HAP-1 (cell line): Measurements from ENCODE around the gene TM4SF5.

ENCODE experiments used
- DNase-seq, 2 experiments: peaks; one replicate each; pipeline ENCODE4 v3.0.0-alpha.2; 2016 to 2020; ENCODE audit warnings: low spot score in 2 of 2
- H3K27me3 ChIP-seq: fragments of 250-450 bp; sonication (Bioruptor Pico); 2 replicates; pipeline ENCODE4 v1.5.1; 2020; ENCODE audit warnings: low read depth, mild to moderate bottlenecking, moderate library complexity
- H3K36me3 ChIP-seq: fragments of 250-450 bp; sonication (Bioruptor Pico); replicated peaks from 2 replicates; pipeline ENCODE4 v1.5.1; 2020; ENCODE audit warnings: mild to moderate bottlenecking
- H3K4me1 ChIP-seq: fragments of 250-450 bp; sonication (Bioruptor Pico); 2 replicates; pipeline ENCODE4 v1.5.1; 2020; ENCODE audit warnings: mild to moderate bottlenecking
- H3K4me3 ChIP-seq: fragments of 250-450 bp; sonication (Bioruptor Pico); 2 replicates; pipeline ENCODE4 v1.5.1; 2020; ENCODE audit warnings: mild to moderate bottlenecking, moderate library complexity
- H3K9me3 ChIP-seq: fragments of 250-450 bp; sonication (Bioruptor Pico); 2 replicates; pipeline ENCODE4 v1.5.1; 2020; ENCODE audit warnings: mild to moderate bottlenecking, moderate library complexity
- in situ Hi-C: fragments of 300-500 bp; cut with MboI; formaldehyde crosslinking; loops from 3 replicates; pipeline ENCODE4 v1.14.3; 2020; ENCODE audit warnings: low sequenced_read_pairs, inconsistent platforms, mixed read lengths

TM4SF5 gene

GRCh38 chr17:4771519-4772234 lies at the start of gene TM4SF5:
TM4SF5 (plus strand) TSS chr17:4771886; CDS start chr17:4771923, 37 bp downstream.
- no peak for DNase-seq
- H3K4me1 ChIP-seq: no peaks in the 10 kb centered on the region
- H3K4me3 ChIP-seq: no peak within 1 kb of the TSS
- H3K27me3 ChIP-seq: no peaks in the 10 kb centered on the region
- no peaks in the 10 kb centered on the region for H3K36me3 ChIP-seq
- H3K9me3 ChIP-seq: no peaks in the 10 kb centered on the region
- in situ Hi-C loops: no loop called here

GRCh38 chr17:4722678-4723240 lies 48.9 kb upstream of the TM4SF5 start:
- in situ Hi-C loops: no loop called here
- no peaks in the 10 kb centered on the region for H3K27me3 ChIP-seq
- H3K36me3 ChIP-seq: peaks cover 9% of the 10 kb centered on the region
- no peak overlapping the region for H3K4me3 ChIP-seq
- no peaks in the 10 kb centered on the region for H3K4me1 ChIP-seq
- H3K9me3 ChIP-seq: no peaks in the 10 kb centered on the region
- no peak for DNase-seq

- DNase-seq: no peak
- Histone ChIP-seq H3K4me1 (no peaks in the 10 kb centered on the region), H3K36me3 (peaks cover 5% of the 10 kb centered on the region), H3K9me3 (no peaks in the 10 kb centered on the region), H3K27me3 (no peaks in the 10 kb centered on the region), H3K4me3 (no peak overlapping the region)
- in situ Hi-C loops: no loop called here
Observed at GRCh38 chr17:4724650-4725049, 47.0 kb upstream of the TM4SF5 start.

GRCh38 chr17:4725646-4726310 lies 45.9 kb upstream of the TM4SF5 start:
- Histone ChIP-seq H3K9me3 (no peaks in the 10 kb centered on the region; the same call in 1 of the 2 replicates), H3K4me1 (peaks cover 4% of the 10 kb centered on the region; the same call in 1 of the 2 replicates), H3K4me3 (no peak overlapping the region), H3K36me3 (no peaks in the 10 kb centered on the region; the same call in 1 of the 2 replicates), H3K27me3 (no peaks in the 10 kb centered on the region)
- in situ Hi-C loops: no loop called here
- DNase-seq: no peak

DNA sequence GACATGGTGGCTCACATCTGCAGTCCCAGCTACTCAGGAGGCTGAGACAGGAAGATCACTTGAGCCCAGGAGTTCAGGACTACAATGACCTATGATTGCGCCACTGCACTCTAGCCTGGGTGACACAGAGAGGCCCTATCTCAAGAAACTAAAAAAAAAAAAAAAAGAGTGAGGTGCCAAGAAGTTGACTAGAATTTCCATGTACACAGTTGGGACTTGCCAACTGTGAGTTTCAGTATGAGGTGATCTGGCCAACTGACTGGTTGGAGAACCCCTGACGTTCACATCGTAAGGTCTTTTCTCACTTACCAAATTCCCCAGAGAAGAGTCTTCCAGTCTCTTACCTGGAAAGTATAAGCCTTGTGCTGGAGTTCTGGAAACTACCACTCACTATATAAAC lies 43.6 kb upstream of the TM4SF5 start:
- Histone ChIP-seq H3K4me1 (peaks cover 7% of the 10 kb centered on the region), H3K9me3 (no peaks in the 10 kb centered on the region; the same call in 1 of the 2 replicates), H3K27me3 (no peaks in the 10 kb centered on the region), H3K36me3 (no peaks in the 10 kb centered on the region), H3K4me3 (no peak overlapping the region)
- no peak for DNase-seq
- in situ Hi-C loops: no loop called here

DNA sequence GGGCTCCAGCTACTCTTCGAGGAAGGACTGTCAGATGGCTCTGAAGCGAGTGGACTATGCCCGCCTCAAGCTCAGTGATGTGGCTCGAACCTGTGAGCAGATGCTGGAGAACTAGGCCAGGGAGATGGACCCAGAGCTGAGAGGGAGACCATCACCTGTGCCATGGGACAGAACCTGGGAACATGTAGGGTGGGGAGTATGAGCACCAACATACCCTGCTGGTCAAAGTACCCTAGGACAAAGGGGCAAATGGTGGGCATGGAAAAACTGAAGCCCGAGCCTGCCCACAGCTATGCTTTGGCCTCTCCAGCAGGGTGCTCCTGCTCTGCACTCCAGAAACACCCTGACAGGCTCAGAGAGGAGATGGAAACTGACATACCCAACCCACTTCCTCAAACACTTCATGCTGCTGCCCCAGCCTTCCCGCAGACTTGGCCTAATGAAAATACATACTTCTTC lies 38.6 kb upstream of the TM4SF5 start:
- in situ Hi-C loops: loop anchor here (5.0 kb wide), 1 partner anchor 149 kb away; no protein-coding TSS in a partner anchor
- H3K36me3 ChIP-seq: peaks cover 2% of the 10 kb centered on the region; the same call in 1 of the 2 replicates
- H3K9me3 ChIP-seq: no peaks in the 10 kb centered on the region; the same call in 1 of the 2 replicates
- H3K4me1 ChIP-seq: peaks cover 7% of the 10 kb centered on the region
- no peak for DNase-seq
- no peaks in the 10 kb centered on the region for H3K27me3 ChIP-seq
- no peak overlapping the region for H3K4me3 ChIP-seq

DNA sequence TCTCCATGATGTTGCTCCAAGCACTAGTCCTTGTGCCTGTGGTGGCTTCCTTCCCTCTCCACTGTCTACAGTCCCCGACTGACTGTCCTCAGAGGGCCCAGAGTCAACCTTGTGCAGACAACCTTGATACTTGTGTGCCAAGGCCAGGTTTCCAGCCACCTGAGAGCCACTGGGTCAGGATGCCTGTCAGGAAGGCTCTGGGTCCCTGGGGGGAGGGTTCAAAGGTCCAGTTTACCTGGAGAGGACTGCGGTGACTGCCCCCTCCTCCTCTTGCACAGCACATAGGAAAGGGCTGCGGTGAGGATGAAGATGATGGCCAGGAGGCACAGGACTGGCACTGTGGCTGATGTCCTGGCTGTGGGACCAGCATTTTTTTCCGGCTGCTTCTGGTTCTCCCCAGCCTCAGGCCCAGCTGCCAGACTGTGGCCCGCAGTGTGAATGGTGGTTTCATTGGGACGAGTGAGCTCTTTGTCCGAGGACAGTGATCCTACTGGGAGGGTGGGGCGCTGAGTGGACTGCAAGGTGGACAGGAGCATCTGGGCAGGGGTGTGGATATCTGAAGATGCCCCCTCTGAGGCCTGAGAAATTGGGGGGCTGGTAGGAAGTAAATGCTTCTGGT lies 36.7 kb upstream of the TM4SF5 start:
- no peaks in the 10 kb centered on the region; the same call in 1 of the 2 replicates for H3K9me3 ChIP-seq
- no peak for DNase-seq

DNA sequence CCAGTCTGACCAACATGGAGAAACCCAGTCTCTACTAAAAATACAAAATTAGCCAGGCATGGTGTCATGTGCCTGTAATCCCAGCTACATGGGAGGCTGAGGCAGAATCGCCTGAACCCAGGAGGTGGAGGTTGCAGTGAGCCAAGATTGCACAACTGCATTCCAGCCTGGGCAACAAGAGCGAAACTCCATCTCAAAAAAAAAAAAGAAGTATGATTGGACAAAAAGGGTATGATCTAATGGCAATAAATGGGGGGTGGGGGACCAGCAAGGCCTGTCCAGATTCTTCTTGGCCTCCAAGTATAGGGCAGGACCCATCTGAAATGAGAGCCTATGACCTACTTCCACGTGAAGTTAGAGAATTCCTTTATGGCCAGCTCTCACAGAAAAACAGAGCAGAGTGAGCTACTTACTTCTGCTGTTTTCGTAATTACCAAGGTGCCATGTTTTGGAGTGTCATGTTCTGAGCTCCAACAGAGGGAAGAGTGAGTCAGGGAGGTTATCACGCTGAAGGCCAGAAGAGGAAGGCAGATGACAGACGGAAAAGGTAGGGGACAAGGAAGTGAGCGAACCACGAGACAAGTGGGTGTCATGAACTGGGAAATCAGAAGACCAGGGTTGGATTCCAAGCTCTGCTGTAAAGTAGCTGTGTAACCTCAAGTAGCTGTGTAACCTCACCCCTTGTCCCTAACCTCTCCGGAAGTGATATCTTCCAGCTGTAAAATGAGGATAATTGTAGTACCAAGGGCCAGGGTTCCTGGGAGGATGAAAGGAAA lies 35.6 kb upstream of the TM4SF5 start:
- peaks cover 3% of the 10 kb centered on the region; the same call in 1 of the 2 replicates for H3K4me1 ChIP-seq

More for the DNA sequence above, 36.7 kb upstream of the TM4SF5 start:
- in situ Hi-C loops: loop anchor here (5.0 kb wide), 1 partner anchor 147 kb away; no protein-coding TSS in a partner anchor
- Histone ChIP-seq H3K36me3 (peaks cover 2% of the 10 kb centered on the region; the same call in 1 of the 2 replicates), H3K4me3 (no peak overlapping the region), H3K27me3 (no peaks in the 10 kb centered on the region), H3K4me1 (peaks cover 7% of the 10 kb centered on the region)

GRCh38 chr17:4738136-4739121 lies 33.3 kb upstream of the TM4SF5 start:
- H3K27me3 ChIP-seq: no peaks in the 10 kb centered on the region
- H3K4me1 ChIP-seq: no peaks in the 10 kb centered on the region; the same call in 1 of the 2 replicates
- no peak for DNase-seq
- no peaks in the 10 kb centered on the region for H3K9me3 ChIP-seq
- peak overlapping the region; percentile 54 for H3K4me3 ChIP-seq
- in situ Hi-C loops: no loop called here
- peaks cover under 1% of the 10 kb centered on the region; the same call in 1 of the 2 replicates for H3K36me3 ChIP-seq

More for the DNA sequence above, 35.6 kb upstream of the TM4SF5 start:
- Histone ChIP-seq H3K36me3 (peaks cover 2% of the 10 kb centered on the region; the same call in 1 of the 2 replicates), H3K27me3 (no peaks in the 10 kb centered on the region), H3K4me3 (no peak overlapping the region), H3K9me3 (no peaks in the 10 kb centered on the region)
- in situ Hi-C loops: no loop called here
- no peak for DNase-seq

DNA sequence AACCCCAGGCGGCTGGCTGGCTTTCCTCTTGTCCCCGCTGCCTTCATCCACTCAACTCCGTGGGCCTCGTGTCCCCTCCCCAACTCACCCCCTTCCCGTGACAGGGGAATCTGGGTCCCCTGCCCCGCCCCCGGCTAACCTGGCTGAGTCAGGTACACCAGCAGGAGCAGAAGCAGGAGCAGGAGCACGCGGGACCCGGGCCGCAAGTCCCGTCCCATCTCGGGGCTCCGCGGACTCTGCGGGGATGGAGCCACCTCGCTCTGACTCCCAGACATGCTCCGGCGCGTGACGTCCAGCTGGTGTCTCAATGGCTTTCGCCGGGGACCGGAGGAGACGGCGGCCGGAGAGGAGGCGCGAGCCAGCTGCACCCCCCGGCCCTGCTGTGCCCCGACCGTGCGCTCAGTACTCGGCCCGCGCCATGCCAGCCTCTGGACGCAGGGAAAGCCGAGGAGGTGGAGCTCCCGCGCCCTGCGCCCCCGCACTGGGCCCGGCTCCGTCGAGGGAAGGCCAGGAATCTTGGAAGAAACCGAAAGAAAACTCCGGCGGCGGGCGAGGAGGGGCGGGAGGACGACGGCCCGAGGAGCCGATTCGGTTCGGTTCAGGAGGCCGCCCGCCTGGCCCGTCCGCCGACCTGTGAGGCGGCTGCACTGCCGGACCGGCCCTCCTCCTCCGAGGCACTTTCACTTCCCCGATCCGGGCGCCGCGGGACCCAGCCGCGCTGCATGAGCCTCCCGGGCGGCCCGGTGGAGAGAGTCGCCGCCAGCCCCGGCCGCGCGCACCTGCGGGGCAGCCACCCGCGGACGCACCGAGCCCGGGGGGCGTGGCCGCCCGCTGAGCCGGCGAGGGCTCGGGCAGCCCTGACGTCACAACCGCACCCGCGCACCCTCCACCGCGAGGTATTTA lies 32.3 kb upstream of the TM4SF5 start, which contains the start of the genes CXCL16 and ZMYND15:
CXCL16 (minus strand) TSS at position 807 of the 903 bp plus-strand sequence; CDS start at position 218, 589 bp downstream.
ZMYND15 (plus strand) TSS at position 712 of the 903 bp plus-strand sequence. CDS start 716 bp downstream, outside the sequence.
- H3K36me3 ChIP-seq: no peaks in the 10 kb centered on the region
- H3K4me3 ChIP-seq: peak within 1 kb of the TSS; percentile 54
- H3K27me3 ChIP-seq: no peaks in the 10 kb centered on the region
- no peaks in the 10 kb centered on the region for H3K9me3 ChIP-seq
- in situ Hi-C loops: no loop called here
- peak in 1 of 2 experiments; percentile 55 for DNase-seq
- H3K4me1 ChIP-seq: no peaks in the 10 kb centered on the region; the same call in 1 of the 2 replicates

DNA sequence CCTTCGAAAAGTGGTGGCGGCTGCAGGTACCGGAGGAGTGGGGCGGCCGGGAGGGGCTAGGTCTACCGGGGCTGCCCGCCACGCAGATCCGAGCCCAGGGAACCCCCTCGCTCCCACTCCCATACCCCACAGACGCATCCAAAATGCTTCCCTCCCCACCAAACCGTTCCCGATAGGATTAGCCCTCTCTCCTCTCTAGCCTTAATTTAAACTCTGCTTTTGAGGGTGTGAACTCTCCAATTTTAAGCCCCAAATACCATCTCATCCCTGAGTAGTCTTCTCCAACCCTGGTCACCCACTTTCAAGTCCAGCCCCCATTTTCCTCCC lies 31.7 kb upstream of the TM4SF5 start:
- no peaks in the 10 kb centered on the region for H3K36me3 ChIP-seq
- in situ Hi-C loops: no loop called here
- no peaks in the 10 kb centered on the region for H3K27me3 ChIP-seq

More for the DNA sequence above, 31.7 kb upstream of the TM4SF5 start:
- Histone ChIP-seq H3K4me3 (peak overlapping the region; percentile 54), H3K4me1 (no peaks in the 10 kb centered on the region; the same call in 1 of the 2 replicates), H3K9me3 (no peaks in the 10 kb centered on the region)
- no peak for DNase-seq
